Tibial nerve (tissue), 4 donors: Measurements from ENCODE around the gene RBL2. TPM values are rescaled to one million over a fixed set of nuclear protein-coding genes. Genes with fewer than 3 reads are reported as not detected.

Experiments used
- DNase-seq, 2 donors: peaks; one replicate each; pipeline ENCODE4 v3.0.0-alpha.2; 2019; ENCODE audit warnings: low spot score in 2 of 2
- H3K27ac ChIP-seq, 4 donors: fragments of 200-600 bp; sonication (generic) in 3 of 4; one replicate each; pipeline ENCODE4 v1.5.1; 2017 to 2019; ENCODE audit warnings: mild to moderate bottlenecking in 1 of 4
- H3K27me3 ChIP-seq, 2 donors: fragments of 200-600 bp; sonication (generic) in 1 of 2; one replicate each; pipeline versions ENCODE4 v1.5.1 to v1.6.0; 2017 to 2019
- H3K36me3 ChIP-seq, 3 donors: fragments of 200-600 bp; sonication (generic); one replicate each; pipeline ENCODE4 v1.5.1; 2018 to 2019
- H3K4me1 ChIP-seq, 4 donors: fragments of 200-600 bp; sonication (generic) in 3 of 4; one replicate each; pipeline ENCODE4 v1.5.1; 2017 to 2019
- H3K4me3 ChIP-seq, 4 donors: fragments of 200-600 bp; sonication (generic) in 3 of 4; one replicate each; pipeline ENCODE4 v1.5.1; 2017 to 2019; ENCODE audit warnings: mild to moderate bottlenecking in 1 of 4, moderate library complexity in 1 of 4
- H3K9me3 ChIP-seq, 4 donors: fragments of 200-600 bp; sonication (generic) in 3 of 4; one replicate each; pipeline ENCODE4 v1.5.1; 2017 to 2019
- CTCF ChIP-seq, 5 experiments: fragments of 200-600 bp in 3 of 5; fragments of 450-650 bp in 2 of 5; sonication (generic) in 3 of 5; IDR thresholded peaks; one replicate each; pipeline ENCODE4 v1.5.1; 2016 to 2019; ENCODE audit warnings: antibody characterized with exemption in 5 of 5, mild to moderate bottlenecking in 3 of 5, moderate library complexity in 2 of 5
- EP300 ChIP-seq, 2 donors: sonication (generic); formaldehyde crosslinking; IDR thresholded peaks; one replicate each; pipeline ENCODE4 v1.6.1; 2017; ENCODE audit warnings: antibody characterized with exemption in 2 of 2, mild to moderate bottlenecking in 1 of 2
- POLR2A ChIP-seq, 2 donors: fragments of 450-650 bp; IDR thresholded peaks; one replicate each; pipeline ENCODE4 v1.6.1; 2017; ENCODE audit warnings: antibody characterized with exemption in 2 of 2, mild to moderate bottlenecking in 2 of 2, moderate library complexity in 2 of 2
- WGBS, 2 donors: methylation state at CpG; one replicate each; pipeline ENCODE4 v1.1.5; 2018; 5-methylcytosine and 5-hydroxymethylcytosine counted together
- total RNA-seq, 4 donors: library from RNA; depleted of rRNA; stranded (reverse); fragments of >200 nt; gene quantifications; one replicate each; pipeline ENCODE4 v1.1.0, GENCODE V29; 2016

RBL2 gene
- total RNA-seq, 4 donors from 2014 or later = 98.1 to 139 (median 127) TPM

- 84 to 88% methylated on average over 3 to 6 of the region's 6 CpGs for WGBS, 2 donors
- DNase-seq = no peak
Measured at GRCh38 chr16:53528797-53529196, 94.5 kb downstream of the RBL2 start.

GRCh38 chr16:53529513-53529912 is 95.2 kb downstream of the RBL2 start:
- no peak for TF ChIP-seq CTCF (IDR thresholded peaks at IDR 0.05)
- no peak for TF ChIP-seq EP300 (IDR thresholded peaks at IDR 0.05)
- TF ChIP-seq POLR2A (IDR thresholded peaks at IDR 0.05) = no peak
- Histone ChIP-seq H3K27ac (no peak overlapping the region), H3K36me3 (no peaks in the 10 kb centered on the region), H3K4me3 (no peak overlapping the region), H3K4me1 (no peaks in the 10 kb centered on the region), H3K9me3 (peaks cover 0 to 10% (median 0%) of the 10 kb centered on the region in 4 donors), H3K27me3 (no peaks in the 10 kb centered on the region)
- WGBS, 2 donors = 72 to 73% methylated on average over 14 of the region's 14 CpGs
- no peak for DNase-seq

More at GRCh38 chr16:53528797-53529196, 94.5 kb downstream of the RBL2 start:
- TF ChIP-seq EP300 (IDR thresholded peaks at IDR 0.05) (no peak), CTCF (IDR thresholded peaks at IDR 0.05) (no peak), POLR2A (IDR thresholded peaks at IDR 0.05) (no peak)
- no peaks in the 10 kb centered on the region for H3K36me3 ChIP-seq
- H3K27me3 ChIP-seq = no peaks in the 10 kb centered on the region
- no peak overlapping the region for H3K27ac ChIP-seq
- peaks cover 0 to 10% (median 0%) of the 10 kb centered on the region in 4 donors for H3K9me3 ChIP-seq
- H3K4me3 ChIP-seq = no peak overlapping the region
- H3K4me1 ChIP-seq = no peaks in the 10 kb centered on the region

- Histone ChIP-seq H3K9me3 (peaks cover 0 to 10% (median 0%) of the 10 kb centered on the region in 4 donors), H3K36me3 (no peaks in the 10 kb centered on the region), H3K4me3 (no peak overlapping the region), H3K27ac (no peak overlapping the region), H3K4me1 (no peaks in the 10 kb centered on the region), H3K27me3 (no peaks in the 10 kb centered on the region)
- WGBS, 2 donors = 36 to 60% methylated on average over 10 of the region's 10 CpGs
- DNase-seq = no peak
- TF ChIP-seq CTCF (IDR thresholded peaks at IDR 0.05) (no peak), POLR2A (IDR thresholded peaks at IDR 0.05) (no peak), EP300 (IDR thresholded peaks at IDR 0.05) (no peak)
Measured at GRCh38 chr16:53530046-53530445, 95.8 kb downstream of the RBL2 start.

GRCh38 chr16:53530741-53531140 is 96.5 kb downstream of the RBL2 start:
- DNase-seq = no peak
- TF ChIP-seq EP300 (IDR thresholded peaks at IDR 0.05) (no peak), CTCF (IDR thresholded peaks at IDR 0.05) (no peak), POLR2A (IDR thresholded peaks at IDR 0.05) (no peak)
- 56 to 70% methylated on average over 1 of the region's 1 CpG for WGBS, 2 donors

GRCh38 chr16:53534206-53534605 is 99.9 kb downstream of the RBL2 start:
- 83% methylated on average over 2 of the region's 2 CpGs for WGBS, 2 donors

More at GRCh38 chr16:53530741-53531140, 96.5 kb downstream of the RBL2 start:
- H3K36me3 ChIP-seq = no peaks in the 10 kb centered on the region
- H3K4me3 ChIP-seq = no peak overlapping the region
- H3K9me3 ChIP-seq = peaks cover 0 to 10% (median 0%) of the 10 kb centered on the region in 4 donors
- H3K27ac ChIP-seq = no peak overlapping the region
- no peaks in the 10 kb centered on the region for H3K27me3 ChIP-seq
- no peaks in the 10 kb centered on the region for H3K4me1 ChIP-seq

More at GRCh38 chr16:53534206-53534605, 99.9 kb downstream of the RBL2 start:
- Histone ChIP-seq H3K36me3 (no peaks in the 10 kb centered on the region), H3K4me3 (no peak overlapping the region), H3K27me3 (no peaks in the 10 kb centered on the region), H3K27ac (no peak overlapping the region), H3K9me3 (peaks cover 0 to 10% (median 0%) of the 10 kb centered on the region in 4 donors), H3K4me1 (no peaks in the 10 kb centered on the region)
- TF ChIP-seq EP300 (IDR thresholded peaks at IDR 0.05) (no peak), CTCF (IDR thresholded peaks at IDR 0.05) (no peak), POLR2A (IDR thresholded peaks at IDR 0.05) (no peak)
- DNase-seq = no peak
